ENCODE results near the gene METTL27.
"Not testable (repeated sequence)": the region's sequence is repeated elsewhere in the genome, so short reads cannot be mapped to it uniquely, and the experiment has no call there.

- TF ChIP-seq POLR2AphosphoS5 (IDR thresholded peaks at IDR 0.05; ENCODE audit: low read depth, low read length); POLR2A (IDR thresholded peaks at IDR 0.05; ENCODE audit: low read depth, low read length); TAF1 (IDR thresholded peaks at IDR 0.05; ENCODE audit: borderline replicate concordance, low read depth, low read length): not testable (repeated sequence)
Measured at GRCh38 chr7:73884867-73885422, 42.6 kb upstream of the METTL27 start.

All from GM12892 (cell line).